NCI-H2196 (cell line): ENCODE measurements around the gene EREG.

Experiments
- DNase-seq: peaks from one replicate; lab custom pipeline; 2025; ENCODE audit not compliant: unreplicated experiment; lab: John Stamatoyannopoulos, UW

The EREG gene

DNA sequence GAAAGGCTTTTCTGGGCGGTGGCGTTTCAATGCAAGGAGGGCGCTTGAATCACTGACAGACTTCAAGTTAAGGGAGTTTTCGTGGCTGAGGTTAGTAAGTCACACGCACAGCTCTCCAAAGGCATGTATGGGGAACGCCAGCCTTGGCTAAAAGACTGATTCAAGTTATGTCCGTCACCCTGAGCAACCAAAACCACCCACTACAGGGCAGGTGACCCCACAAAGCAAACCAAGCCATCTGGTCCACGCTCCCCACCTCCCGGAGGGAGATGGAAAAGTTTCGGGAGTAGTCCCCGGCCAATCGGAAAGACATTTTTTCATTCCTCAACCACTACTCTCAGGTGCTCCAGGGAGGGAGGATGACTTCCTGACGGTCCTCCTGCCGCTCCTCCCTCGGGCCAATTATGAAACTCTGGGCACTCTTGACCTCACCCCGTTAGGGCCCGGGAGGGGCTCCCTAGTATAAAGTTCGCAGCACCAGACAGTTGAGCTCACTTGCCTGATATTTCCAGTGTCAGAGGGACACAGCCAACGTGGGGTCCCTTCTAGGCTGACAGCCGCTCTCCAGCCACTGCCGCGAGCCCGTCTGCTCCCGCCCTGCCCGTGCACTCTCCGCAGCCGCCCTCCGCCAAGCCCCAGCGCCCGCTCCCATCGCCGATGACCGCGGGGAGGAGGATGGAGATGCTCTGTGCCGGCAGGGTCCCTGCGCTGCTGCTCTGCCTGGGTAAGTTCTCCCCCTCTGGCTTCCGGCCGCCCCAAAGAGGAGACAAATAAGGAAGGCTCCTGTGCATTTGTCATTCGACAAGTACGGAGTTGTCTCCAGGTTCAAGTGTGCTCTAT lies at the start of gene EREG:
TSS of gene EREG (plus strand) at position 494 of the 840 bp plus-strand sequence. CDS start at position 658, 164 bp downstream.
- DNase-seq = no peak

DNA sequence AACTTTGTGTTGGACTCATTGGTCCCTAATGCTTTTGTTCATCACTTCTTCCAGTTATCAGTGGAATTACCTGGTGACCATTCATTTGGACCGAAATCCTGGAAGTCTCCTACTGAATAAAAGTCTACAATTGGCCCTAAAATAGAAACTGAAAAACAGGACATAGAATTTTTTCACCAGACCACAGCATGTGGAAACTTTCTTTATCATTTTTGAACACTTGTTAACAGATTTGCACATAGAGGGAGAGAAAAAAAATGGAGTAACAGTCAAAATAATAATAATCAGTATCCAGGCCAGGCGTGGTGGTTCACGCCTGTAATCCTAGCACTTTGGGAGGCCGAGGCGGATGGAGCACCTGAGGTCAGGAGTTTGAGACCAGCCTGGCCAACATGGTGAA lies 49.6 kb upstream of the EREG start:
- no peak for DNase-seq

DNA sequence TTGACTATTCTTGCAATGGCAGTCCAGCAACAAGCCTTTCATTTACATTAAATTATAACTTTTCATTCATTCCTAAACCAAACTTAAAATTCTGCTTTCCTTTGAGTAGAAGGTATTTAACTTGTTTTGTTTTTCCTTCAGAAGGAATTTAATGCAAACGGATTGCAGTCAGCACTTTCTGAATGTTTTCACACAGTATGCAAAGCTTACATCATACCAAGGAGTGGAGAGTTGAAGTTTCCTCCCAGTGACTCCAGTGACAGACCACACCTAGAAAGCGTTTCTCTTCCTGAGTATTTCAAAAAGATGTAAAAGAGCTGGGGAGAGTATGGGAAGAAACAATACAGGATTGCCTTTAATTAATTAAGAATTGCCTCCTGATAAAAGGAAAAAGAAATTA lies 48.5 kb upstream of the EREG start:
- no peak for DNase-seq

DNA sequence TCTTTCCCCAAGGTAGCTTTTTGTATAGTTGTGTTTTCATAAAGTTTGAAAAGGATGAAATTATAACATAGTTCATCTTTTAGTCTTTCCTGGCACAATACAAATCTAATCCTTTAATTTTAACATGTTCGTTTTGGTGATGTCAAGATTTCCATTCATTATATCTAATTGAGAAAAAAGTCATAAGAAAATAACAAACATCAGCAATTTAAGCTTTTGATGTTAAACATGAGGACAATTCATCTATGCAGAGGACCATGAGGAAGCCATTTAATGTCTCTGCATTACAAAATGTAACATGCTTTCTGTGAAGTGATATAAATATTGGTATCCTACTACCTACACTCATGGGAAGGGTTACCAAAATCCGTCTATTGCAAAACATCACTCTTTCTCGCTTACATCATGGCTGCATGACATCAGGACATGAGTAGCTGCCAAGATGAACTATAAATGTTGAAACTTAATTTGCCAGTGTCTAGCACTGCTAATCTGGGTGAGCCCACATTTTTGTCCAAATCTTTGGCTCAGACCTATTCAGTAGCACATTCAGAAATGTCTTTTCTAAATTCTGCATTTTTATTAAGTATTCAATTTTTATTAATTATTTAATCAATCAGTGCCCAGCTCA lies 47.2 kb upstream of the EREG start:
- no peak for DNase-seq

DNA sequence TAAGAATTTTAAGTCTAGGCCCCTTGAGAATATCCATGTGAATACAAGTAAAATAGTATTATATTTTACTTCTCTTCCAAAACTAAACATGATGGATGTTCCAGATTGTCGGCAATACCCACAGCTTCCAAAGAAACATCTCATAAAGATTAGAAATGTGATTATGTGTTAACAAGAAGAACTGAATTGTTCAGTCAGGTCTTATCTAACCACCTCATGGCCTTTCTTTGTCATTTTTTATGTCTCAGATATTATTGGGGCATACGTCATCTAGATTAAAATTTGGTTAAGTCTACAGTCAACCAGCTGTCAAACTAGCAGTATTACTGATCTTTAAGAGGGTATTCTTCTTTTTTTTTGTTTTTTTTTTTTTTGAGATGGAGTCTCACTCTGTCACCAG lies 46.7 kb upstream of the EREG start:
- no peak for DNase-seq

DNA sequence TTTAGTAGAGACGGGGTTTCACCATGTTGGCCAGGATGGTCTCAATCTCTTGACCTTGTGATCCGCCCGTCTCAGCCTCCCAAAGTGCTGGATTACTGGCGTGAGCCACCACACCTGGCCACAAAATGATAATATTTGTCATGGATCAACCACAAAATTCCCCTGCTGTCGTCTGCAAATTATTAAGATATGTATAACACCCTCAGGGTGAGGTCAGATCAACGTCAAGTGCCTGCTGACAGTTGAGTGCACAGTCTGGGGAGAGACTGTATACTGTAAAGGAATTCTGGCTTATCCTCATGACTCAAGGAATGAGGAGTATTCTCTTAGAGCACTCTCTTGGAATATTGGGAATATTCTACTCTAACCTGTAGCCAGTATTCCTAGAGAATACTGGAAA lies 45.5 kb upstream of the EREG start:
- DNase-seq = no peak

GRCh38 chr4:74320559-74321118 lies 44.3 kb upstream of the EREG start:
- DNase-seq = peak; percentile 29

DNA sequence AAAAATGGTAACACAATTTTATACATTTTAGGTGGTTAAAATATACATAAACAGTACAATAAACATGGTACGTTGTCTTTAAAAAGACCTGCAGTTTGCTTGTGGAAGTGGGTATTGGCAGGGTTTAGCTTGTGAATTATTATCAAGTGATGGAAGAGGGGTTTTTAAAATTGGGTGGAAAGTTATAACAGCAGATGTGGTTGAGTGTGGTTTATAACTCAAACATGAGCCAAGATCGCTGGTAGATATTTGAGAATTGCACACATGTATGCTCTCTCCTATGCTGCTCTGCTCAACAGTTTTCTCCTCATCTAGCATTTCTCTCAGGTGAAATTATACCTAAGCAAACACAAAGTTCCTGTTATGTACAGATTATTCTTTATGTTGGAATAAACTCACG lies 42.6 kb upstream of the EREG start:
- no peak for DNase-seq

- no peak for DNase-seq
These were observed 41.3 kb upstream of the EREG start for GRCh38 chr4:74323663-74324062.

DNA sequence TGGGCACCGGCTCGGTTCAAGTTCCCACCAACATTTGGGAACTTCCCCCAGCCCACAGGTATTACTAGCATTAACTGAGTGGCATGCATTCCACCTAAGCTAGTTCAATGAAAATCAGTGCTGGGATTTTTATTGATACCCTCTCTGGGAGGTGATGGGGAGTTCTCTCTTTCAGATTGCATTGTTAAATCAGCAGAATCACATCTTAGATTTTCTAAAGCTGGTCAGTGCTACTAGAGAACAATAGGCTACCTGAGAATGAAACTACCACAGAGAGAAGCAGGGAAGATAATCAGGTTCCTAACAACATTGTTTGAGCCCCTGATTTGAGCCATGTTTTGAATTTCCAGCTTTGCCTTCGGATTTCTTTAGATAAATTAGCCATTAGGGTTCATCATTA lies 40.7 kb upstream of the EREG start:
- no peak for DNase-seq

GRCh38 chr4:74325886-74326285 lies 39.1 kb upstream of the EREG start:
- DNase-seq = no peak

GRCh38 chr4:74327762-74328161 lies 37.2 kb upstream of the EREG start:
- DNase-seq = no peak

GRCh38 chr4:74328501-74328900 lies 36.4 kb upstream of the EREG start:
- no peak for DNase-seq

- no peak for DNase-seq
These were observed 35.6 kb upstream of the EREG start for GRCh38 chr4:74329307-74329706.

- DNase-seq = no peak
These were observed 34.6 kb upstream of the EREG start for GRCh38 chr4:74330295-74330750.

DNA sequence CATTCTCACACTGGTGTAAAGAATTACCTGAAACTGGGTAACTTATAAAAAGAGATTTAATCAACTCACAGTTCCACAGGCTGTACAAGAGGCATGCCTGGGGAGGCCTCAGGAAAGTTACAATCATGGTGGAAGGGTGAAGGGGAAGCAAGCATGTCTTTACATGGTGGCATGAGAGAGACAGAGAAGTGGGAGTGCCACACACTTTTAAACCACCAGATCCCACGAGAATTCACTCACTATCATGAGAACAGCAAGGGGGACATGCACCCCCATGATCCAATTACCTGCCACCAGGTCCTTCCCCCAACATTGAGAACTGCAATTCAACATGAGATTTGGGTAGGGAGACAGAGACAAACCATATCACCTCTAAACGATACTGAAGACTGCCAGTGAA lies 33.7 kb upstream of the EREG start:
- no peak for DNase-seq

DNA sequence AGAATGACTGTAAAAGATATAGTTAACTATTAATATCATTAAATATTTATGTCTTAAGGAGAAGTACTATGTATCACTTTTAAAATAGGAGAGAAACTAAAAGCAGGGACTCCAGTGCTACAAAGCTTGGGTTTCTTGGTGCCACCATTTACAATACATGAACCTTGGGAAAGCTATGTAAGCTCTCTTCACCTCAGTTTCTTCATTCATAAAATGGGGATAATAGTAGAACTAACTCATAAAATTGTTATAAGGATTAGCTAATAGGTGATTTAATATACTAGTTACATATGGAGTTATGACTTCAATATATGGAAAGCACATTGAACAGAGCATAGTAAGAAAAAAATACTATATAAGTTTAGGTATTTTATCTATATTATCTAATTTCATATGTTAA lies 33.0 kb upstream of the EREG start:
- no peak for DNase-seq

- DNase-seq = no peak
These were observed 30.3 kb upstream of the EREG start for GRCh38 chr4:74334636-74335035.

GRCh38 chr4:74335341-74336021 lies 29.5 kb upstream of the EREG start:
- DNase-seq = no peak

GRCh38 chr4:74338792-74339333 lies 26.1 kb upstream of the EREG start:
- no peak for DNase-seq

DNA sequence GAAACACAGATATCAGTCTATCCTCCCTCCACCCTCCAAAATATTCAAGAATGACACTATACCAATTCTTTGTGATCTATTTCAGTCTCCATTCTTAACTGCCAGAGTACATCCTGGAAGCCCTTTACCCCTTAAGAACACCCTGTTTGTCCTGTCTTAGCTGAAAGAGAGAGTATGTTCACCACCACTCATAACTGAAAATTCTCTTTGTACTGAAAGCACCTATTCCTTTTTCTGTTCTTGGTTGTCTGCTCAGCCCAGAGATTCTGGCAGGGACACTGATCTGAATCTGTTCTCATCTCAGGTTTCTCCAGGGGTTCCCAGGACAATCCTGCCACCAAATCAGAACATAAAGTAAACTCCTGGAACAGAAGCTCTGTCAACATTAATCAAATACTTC lies 25.4 kb upstream of the EREG start:
- DNase-seq = no peak
